HUES6 (cell line): ENCODE measurements around the gene ZBTB22.

Source experiments
- H3K27ac ChIP-seq: 2 replicates; pipeline ENCODE4 v1.7.0; 2013; ENCODE audit warnings: low read depth, mild to moderate bottlenecking, low read length, inconsistent platforms
- H3K27me3 ChIP-seq: 2 replicates; pipeline ENCODE4 v1.6.1; 2013; ENCODE audit warnings: low read length; ENCODE audit not compliant: control insufficient read depth, insufficient read depth
- H3K36me3 ChIP-seq: 2 replicates; pipeline ENCODE4 v1.6.1; 2013; ENCODE audit warnings: low read length; ENCODE audit not compliant: control insufficient read depth, insufficient read depth
- H3K4me1 ChIP-seq: 2 replicates; pipeline ENCODE4 v1.6.1; 2013; ENCODE audit warnings: low read length; ENCODE audit not compliant: control insufficient read depth, insufficient read depth
- H3K4me3 ChIP-seq: 2 replicates; pipeline ENCODE4 v1.5.1; 2013; ENCODE audit warnings: low read depth, low read length
- H3K9ac ChIP-seq: one replicate; pipeline ENCODE4 v1.6.1; 2013; ENCODE audit warnings: mild to moderate bottlenecking, low read length
- H3K9me3 ChIP-seq: 2 replicates; pipeline ENCODE4 v1.6.1; 2013; ENCODE audit warnings: low read depth, low read length; ENCODE audit not compliant: control insufficient read depth, insufficient read depth

The ZBTB22 gene

DNA sequence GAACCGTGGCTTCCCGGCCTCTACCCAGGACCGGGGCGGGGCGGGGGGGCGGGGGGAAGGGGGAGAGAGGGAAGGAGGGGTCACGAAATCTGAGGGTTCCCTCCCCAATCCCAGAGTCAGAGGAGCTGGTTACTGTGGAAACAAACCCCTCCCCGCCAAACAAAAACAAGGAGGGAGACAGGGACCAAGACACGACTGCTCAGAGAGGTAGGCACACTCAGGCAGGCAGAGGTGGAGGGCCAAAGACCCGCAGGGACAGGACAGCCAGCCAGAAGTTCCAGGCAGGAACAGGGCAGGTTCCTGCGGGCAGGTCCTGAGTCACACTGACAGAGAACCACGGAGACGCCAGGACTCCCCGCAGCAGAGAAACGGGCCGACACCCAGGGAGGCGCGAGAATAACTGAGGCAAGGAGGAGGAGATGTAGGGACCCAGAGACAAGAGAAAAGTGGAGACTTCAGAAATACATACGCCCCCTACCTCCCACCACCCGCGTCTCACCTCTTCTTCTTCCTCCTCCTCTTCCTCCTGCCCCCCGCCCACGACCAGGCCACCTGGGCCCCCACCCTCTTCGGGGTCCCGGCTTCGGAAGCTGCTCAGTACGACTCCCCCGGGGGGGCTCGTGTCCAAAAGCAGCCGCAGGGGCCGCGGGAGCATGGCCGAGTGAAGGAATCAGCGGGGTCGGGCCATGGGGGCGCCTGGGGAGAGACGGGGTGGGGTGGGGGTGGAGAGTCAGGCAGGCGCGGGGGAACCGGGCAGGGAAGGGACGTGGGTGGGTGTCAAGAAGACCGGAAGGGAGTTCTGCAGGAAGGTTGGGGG, 19.4 kb downstream of the ZBTB22 start:
- no peaks in the 10 kb centered on the region for H3K27me3 ChIP-seq
- H3K27ac ChIP-seq = no peak overlapping the region
- H3K9me3 ChIP-seq = no peaks in the 10 kb centered on the region
- H3K4me1 ChIP-seq = peaks cover 6% of the 10 kb centered on the region; the same call in 1 of the 2 replicates
- peaks cover 27% of the 10 kb centered on the region for H3K36me3 ChIP-seq
- H3K4me3 ChIP-seq = peak overlapping the region; percentile 97
- peak overlapping the region; percentile 68 for H3K9ac ChIP-seq

DNA sequence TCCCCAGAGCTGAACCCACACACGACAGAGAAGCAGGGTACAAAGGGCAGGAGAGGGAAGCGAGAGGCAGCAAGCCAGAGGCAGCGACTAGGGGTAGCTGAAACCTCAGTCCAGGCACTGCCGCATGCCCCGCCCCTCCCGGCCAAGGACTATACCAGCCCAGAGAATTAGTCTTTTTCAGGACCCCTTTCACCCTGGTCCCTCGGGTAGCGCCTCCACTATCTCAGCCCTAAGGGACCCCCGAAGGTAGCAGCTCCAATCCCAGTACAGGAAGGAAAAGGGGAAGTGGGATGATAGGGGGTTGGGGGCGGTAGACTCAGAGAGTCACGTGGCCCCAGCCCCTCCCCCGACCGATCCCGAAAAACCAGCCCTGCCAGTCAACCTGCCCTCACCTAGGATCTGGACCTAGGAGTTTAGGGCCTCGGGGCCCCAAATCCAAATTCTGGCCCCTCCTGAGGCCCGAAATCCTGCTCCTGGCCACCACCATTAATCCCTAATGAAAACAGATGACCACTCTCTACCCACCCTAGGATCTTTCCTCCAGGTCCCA, 20.1 kb downstream of the ZBTB22 start:
- Histone ChIP-seq H3K36me3 (peaks cover 33% of the 10 kb centered on the region), H3K4me3 (peak overlapping the region; percentile 97), H3K4me1 (peaks cover 6% of the 10 kb centered on the region; the same call in 1 of the 2 replicates), H3K27me3 (no peaks in the 10 kb centered on the region), H3K9me3 (no peaks in the 10 kb centered on the region), H3K9ac (peak overlapping the region; percentile 68), H3K27ac (no peak overlapping the region)

DNA sequence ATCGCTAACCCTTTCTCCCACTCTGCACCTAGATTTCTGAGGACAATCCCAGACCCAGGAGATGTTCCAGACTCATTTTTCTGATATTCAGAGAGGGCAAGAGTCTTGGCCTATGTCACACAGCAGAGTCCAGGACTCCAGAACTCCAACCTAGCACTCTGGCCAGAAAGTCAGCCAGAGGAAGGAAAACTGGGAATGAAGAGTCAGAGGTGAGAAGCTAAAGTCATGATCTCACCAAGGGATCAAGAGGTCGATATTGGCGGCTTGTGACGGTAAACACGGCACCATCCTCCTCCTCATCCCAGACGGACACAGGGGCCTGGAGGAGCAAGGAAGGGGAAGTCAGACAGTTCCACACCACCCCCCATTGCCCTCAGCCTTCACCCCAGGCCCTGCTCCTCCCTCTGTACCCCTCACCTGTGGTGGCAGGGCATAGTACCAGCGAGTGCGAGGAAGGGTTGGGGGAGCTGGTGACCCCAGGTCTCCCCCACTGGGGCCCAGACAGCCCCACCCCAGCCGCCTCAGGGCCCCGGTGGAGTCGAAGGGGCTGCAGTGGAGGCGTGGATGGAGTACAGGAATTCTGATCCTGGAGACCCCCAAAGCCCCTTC, 20.6 kb downstream of the ZBTB22 start:
- H3K4me1 ChIP-seq = peaks cover 6% of the 10 kb centered on the region; the same call in 1 of the 2 replicates
- peaks cover 39% of the 10 kb centered on the region for H3K36me3 ChIP-seq
- no peaks in the 10 kb centered on the region for H3K9me3 ChIP-seq
- peak overlapping the region; percentile 97 for H3K4me3 ChIP-seq
- peak overlapping the region; percentile 68 for H3K9ac ChIP-seq
- no peak overlapping the region for H3K27ac ChIP-seq
- no peaks in the 10 kb centered on the region for H3K27me3 ChIP-seq

DNA sequence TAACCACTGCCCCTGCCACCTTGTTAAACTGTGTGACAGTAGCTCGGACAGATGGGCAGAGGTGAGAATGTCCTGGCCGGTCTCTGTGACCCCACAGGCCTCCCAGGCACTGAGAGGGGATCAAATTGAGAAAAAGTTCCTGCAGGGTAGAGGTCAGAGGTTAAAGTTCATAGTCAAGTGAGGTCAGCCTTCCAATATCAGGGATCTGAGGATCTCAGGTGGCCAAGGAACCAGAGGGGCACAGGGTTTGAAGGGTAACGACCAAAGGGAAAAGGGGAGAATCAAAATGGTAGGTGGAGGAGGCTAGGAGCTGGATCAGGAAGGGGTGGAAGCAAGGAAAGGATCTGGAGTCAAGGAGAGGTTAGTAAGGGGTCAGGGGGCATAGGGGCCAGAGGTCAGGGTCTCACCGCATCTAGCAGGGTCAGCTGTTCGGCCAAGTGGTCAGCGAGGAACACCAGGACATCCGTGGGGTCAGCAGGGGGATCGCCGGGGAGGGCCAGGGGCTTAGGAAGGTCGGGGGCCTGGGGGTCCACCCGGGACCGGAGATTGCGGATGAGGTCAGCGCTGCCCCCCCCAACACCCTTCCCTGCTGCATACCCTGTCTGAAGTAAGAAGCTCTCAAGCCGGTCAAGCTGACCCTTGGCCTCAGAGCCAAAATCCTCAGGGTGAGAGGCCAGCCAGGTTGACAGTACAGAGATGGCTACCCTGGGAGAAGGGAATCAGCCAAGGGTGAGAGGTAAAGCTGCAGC, 21.7 kb downstream of the ZBTB22 start:
- H3K4me1 ChIP-seq = peaks cover 6% of the 10 kb centered on the region; the same call in 1 of the 2 replicates
- H3K4me3 ChIP-seq = no peak overlapping the region
- peaks cover 50% of the 10 kb centered on the region for H3K36me3 ChIP-seq
- H3K27ac ChIP-seq = no peak overlapping the region
- H3K9ac ChIP-seq = no peak overlapping the region
- no peaks in the 10 kb centered on the region for H3K9me3 ChIP-seq
- H3K27me3 ChIP-seq = no peaks in the 10 kb centered on the region

DNA sequence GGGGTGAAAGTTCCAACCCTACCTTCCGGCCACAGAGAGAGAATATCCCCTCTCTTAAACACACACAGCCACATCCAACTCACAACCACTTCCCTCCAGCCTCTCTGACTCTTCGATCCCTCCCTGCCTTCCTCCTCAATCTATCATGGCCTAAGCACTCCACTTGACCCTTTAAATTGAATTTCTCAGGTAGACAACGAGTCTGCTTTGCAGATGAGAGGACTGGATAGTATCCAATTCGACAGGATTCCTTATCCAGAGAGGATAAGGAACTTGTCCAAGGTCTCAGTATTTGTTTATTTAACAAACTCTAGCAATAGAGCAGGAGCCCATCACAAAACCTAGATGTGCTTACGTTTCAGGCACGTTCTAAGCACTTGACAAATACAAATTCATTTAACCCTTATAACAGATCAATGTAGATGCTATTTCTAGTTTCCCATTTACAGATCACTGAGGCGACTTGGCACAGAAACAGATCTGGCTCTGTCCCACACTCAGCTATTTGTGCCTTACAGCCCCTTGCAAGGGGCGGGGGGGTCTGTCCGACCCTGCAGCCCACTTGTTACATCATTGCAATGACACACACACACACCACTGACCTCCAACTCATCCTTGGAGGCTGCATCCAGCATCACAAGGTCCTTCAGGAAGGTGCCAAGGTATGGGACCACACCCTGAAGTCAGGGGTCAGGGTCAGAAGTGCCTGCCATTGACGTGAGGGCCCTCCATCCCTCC, 23.3 kb downstream of the ZBTB22 start:
- no peak overlapping the region for H3K27ac ChIP-seq
- H3K4me1 ChIP-seq = peaks cover 11% of the 10 kb centered on the region
- H3K9me3 ChIP-seq = no peaks in the 10 kb centered on the region
- no peak overlapping the region for H3K4me3 ChIP-seq
- H3K27me3 ChIP-seq = no peaks in the 10 kb centered on the region
- H3K9ac ChIP-seq = no peak overlapping the region
- H3K36me3 ChIP-seq = peaks cover 50% of the 10 kb centered on the region

DNA sequence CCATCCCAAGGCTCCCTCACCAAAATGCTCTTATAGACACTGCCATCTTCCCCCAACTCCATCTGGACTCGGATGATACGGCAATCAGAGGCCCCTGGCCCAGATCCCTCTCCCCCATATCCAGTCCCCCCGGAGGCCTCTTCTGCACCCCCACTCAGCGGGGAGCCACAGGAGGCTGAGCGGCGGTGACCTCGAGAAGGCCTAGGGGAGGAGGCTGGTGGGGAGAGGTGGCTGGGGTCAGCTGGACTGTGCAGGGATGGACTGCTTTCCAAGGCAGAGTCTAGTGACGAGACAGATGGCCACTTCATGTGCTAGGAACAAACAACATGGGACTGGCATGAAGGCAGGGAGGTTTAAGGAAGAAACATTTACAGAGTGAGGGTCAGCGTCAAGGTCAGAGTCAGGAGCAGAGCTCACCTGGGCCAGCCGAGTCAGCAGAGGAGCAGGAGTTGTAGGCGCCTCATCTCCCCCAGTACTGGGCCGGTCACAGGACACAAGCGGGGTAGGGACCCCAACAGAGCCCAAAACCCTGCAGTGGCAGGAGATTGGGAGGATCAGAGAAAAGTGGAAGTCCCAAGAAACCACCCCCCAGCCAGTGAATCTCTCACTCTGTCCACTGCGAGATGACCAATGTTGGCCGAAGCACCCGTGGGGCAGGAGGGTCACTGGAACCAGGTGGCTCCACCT, 24.4 kb downstream of the ZBTB22 start:
- peaks cover 14% of the 10 kb centered on the region for H3K4me1 ChIP-seq
- H3K4me3 ChIP-seq = no peak overlapping the region
- no peak overlapping the region for H3K27ac ChIP-seq
- H3K27me3 ChIP-seq = no peaks in the 10 kb centered on the region
- H3K9me3 ChIP-seq = no peaks in the 10 kb centered on the region
- H3K9ac ChIP-seq = no peak overlapping the region
- H3K36me3 ChIP-seq = peaks cover 51% of the 10 kb centered on the region

DNA sequence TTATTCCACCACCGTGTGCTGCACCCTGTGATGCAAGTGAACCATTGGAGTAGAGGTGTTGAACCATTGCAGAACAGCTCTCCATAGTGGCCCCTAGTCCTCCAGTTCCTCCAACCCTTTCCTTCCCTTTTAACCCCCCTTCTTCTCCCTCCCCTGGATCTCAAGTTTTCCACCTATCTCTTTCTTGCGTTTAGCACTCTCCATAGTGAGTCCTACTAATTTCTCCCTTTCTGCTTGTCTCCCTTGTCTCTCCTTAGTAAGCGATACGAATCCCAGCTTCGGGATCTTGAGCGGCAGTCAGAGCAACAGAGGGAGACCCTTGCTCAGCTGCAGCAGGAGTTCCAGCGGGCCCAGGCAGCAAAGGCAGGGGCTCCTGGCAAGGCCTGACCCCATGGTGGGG, 27.1 kb downstream of the ZBTB22 start:
- Histone ChIP-seq H3K9ac (peak overlapping the region; percentile 87), H3K27ac (no peak overlapping the region), H3K36me3 (peaks cover 62% of the 10 kb centered on the region), H3K9me3 (no peaks in the 10 kb centered on the region), H3K4me1 (peaks cover 11% of the 10 kb centered on the region), H3K27me3 (no peaks in the 10 kb centered on the region), H3K4me3 (peak overlapping the region; percentile 91)

DNA sequence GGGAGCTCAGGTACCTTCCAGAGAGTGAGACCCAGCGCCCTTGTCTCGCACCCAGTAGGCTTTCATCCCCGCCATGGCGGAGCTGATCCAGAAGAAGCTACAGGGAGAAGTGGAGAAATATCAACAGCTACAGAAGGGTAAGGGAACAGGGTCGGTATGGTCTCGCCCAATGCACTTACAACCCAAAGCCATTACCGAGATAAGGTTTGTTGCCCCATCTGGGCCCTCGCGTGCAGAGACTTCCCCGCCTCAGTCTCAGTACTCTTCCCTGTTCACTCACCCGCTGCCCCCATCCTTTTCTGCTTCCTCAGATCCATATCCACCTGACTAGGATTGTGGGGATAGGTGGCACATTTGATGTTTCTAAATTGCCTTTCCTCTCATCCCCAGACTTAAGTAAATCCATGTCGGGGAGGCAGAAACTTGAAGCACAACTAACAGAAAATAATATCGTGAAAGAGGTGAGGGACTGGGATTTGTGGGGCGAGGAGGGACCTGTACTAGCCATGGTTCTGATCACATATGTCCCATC, 27.7 kb downstream of the ZBTB22 start:
- H3K9ac ChIP-seq = peak overlapping the region; percentile 87
- H3K27ac ChIP-seq = peak overlapping the region; percentile 61; the same call in 1 of the 2 replicates
- peak overlapping the region; percentile 91 for H3K4me3 ChIP-seq
- H3K36me3 ChIP-seq = peaks cover 59% of the 10 kb centered on the region
- H3K4me1 ChIP-seq = peaks cover 11% of the 10 kb centered on the region
- no peaks in the 10 kb centered on the region for H3K9me3 ChIP-seq
- H3K27me3 ChIP-seq = no peaks in the 10 kb centered on the region

DNA sequence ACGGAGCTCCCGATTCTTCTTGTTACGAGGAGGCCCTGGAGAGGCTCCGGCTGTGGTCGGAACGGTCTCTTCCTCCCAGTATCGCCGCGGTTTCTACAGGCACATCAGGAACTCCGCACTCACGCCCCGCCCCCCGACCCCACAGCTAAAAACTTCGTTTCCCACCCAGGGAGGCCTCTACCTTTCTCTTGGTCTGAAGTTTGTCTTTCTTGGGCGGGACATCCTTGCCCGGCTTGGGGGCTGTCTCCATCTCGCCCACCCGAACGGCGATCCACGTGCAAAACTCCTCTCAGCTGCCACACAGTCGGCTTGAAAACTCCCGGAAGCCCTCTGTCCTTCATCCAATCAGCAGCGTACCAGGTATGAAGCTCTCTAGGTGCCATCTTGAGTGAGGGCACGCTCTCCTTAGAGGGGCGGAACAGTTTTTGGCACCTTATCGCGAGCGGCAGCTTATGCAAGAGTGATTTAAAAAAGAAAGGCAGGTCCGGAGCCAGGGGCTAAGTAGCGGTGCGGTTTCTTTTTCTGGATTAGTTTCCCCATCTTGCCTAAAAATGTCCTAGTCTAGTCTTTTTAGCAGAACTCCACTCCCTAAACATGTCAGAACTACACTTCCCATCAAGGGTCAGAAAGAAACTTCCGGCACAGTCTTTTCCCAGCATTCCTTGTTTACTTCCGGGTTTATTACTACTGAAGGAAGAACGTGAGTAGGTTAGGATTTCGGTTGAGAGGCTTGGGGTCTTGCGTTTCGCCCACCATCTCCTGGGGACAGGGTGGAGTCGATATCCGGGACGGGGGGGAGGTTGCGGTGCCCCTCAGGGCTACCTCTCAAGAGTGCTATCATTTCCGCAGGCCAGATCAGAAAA, 28.4 kb downstream of the ZBTB22 start, which contains the start of the genes PFDN6 and WDR46:
TSS of gene PFDN6 (plus strand) at position 681 of the 863 bp plus-strand sequence. CDS start 256 bp downstream, outside the sequence.
TSS of gene WDR46 (minus strand) at position 319 of the 863 bp plus-strand sequence. CDS start at position 250, 69 bp downstream.
- H3K9me3 ChIP-seq = no peaks in the 10 kb centered on the region
- peak within 1 kb of the TSS; percentile 61; the same call in 1 of the 2 replicates for H3K27ac ChIP-seq

More for the DNA sequence above, 28.4 kb downstream of the ZBTB22 start, which contains the start of the genes PFDN6 and WDR46:
- H3K4me1 ChIP-seq = peaks cover 11% of the 10 kb centered on the region
- peaks cover 61% of the 10 kb centered on the region for H3K36me3 ChIP-seq
- H3K27me3 ChIP-seq = no peaks in the 10 kb centered on the region
- peak within 1 kb of the TSS; percentile 87 for H3K9ac ChIP-seq
- peak within 1 kb of the TSS; percentile 91 for H3K4me3 ChIP-seq
